WTC11 (cell line): ENCODE results near the gene SPHK1. TPM values are rescaled to one million over a fixed set of nuclear protein-coding genes. Genes with fewer than 3 reads are reported as not detected.

ENCODE experiments used
- ATAC-seq: fragments of 200-7000 bp; cut with Tn5 transposase; 2 replicates; pipeline ENCODE4 v1.10.0; 2021; ENCODE audit warnings: mild to moderate bottlenecking, moderate library complexity
- CTCF ChIA-PET: fragments of 300-600 bp; sonication (Branson Sonifier 250); formaldehyde crosslinking; loops from one replicate; lab custom pipeline; 2021; ENCODE audit warnings: antibody characterized with exemption; lab: Charles Lee
- POLR2A ChIA-PET: fragments of 350-600 bp; sonication (Branson Sonifier 250); formaldehyde crosslinking; loops from one replicate; lab custom pipeline; 2021; ENCODE audit warnings: antibody characterized with exemption; lab: Charles Lee
- DNase-seq: peaks from one replicate; pipeline ENCODE4 v3.0.0; 2021; ENCODE audit warnings: low spot score
- H3K27ac Mint-ChIP-seq: 2 replicates; pipeline ENCODE4 v1.8.0; 2021; ENCODE audit warnings: mixed read lengths
- H3K27me3 Mint-ChIP-seq: 2 replicates; pipeline ENCODE4 v1.8.0; 2021; ENCODE audit warnings: low read depth, mild to moderate bottlenecking, moderate library complexity, mixed read lengths
- H3K36me3 Mint-ChIP-seq: 2 replicates; pipeline ENCODE4 v1.8.0; 2021; ENCODE audit warnings: mixed read lengths
- H3K4me1 Mint-ChIP-seq: 2 replicates; pipeline ENCODE4 v1.8.0; 2022; ENCODE audit warnings: mixed read lengths
- H3K4me3 Mint-ChIP-seq: 2 replicates; pipeline ENCODE4 v1.8.0; 2021; ENCODE audit warnings: mild to moderate bottlenecking, moderate library complexity, mixed read lengths
- H3K9me3 Mint-ChIP-seq: 2 replicates; pipeline ENCODE4 v1.8.0; 2021; ENCODE audit warnings: mixed read lengths
- FOXP4 ChIP-seq: sonication (generic); formaldehyde crosslinking; IDR thresholded peaks from 2 replicates; pipeline ENCODE4 v1.8.0; 2022; ENCODE audit warnings: mild to moderate bottlenecking, missing genetic modification reagents
- GABPB1 ChIP-seq: sonication (generic); formaldehyde crosslinking; IDR thresholded peaks from 2 replicates; pipeline ENCODE4 v1.8.1; 2023; ENCODE audit warnings: mild to moderate bottlenecking, missing genetic modification reagents
- HMGXB4 ChIP-seq: sonication (generic); formaldehyde crosslinking; IDR thresholded peaks from 2 replicates; pipeline ENCODE4 v1.8.1; 2023; ENCODE audit warnings: mild to moderate bottlenecking, moderate library complexity, missing genetic modification reagents
- NR2C2 ChIP-seq: sonication (generic); formaldehyde crosslinking; IDR thresholded peaks from 2 replicates; pipeline ENCODE4 v1.8.0; 2022; ENCODE audit warnings: mild to moderate bottlenecking, missing genetic modification reagents
- NR3C1 ChIP-seq: sonication (generic); formaldehyde crosslinking; conservative IDR thresholded peaks from 2 replicates; pipeline ENCODE4 v1.8.1; 2023; ENCODE audit warnings: low read depth, mild to moderate bottlenecking, missing genetic modification reagents
- OVOL2 ChIP-seq: fragments of 250-450 bp; sonication (Bioruptor Pico); IDR thresholded peaks from 2 replicates; pipeline ENCODE4 v1.9.0; 2021; ENCODE audit warnings: mild to moderate bottlenecking, borderline replicate concordance
- RORB ChIP-seq: fragments of 250-450 bp; sonication (Bioruptor Pico); IDR thresholded peaks from 2 replicates; pipeline ENCODE4 v1.9.0; 2021; ENCODE audit warnings: mild to moderate bottlenecking
- ZNF219 ChIP-seq: sonication (generic); formaldehyde crosslinking; IDR thresholded peaks from 2 replicates; pipeline ENCODE4 v1.8.0; 2023; ENCODE audit warnings: missing genetic modification reagents, mild to moderate bottlenecking, borderline replicate concordance
- ZNF232 ChIP-seq: sonication (generic); formaldehyde crosslinking; IDR thresholded peaks from 2 replicates; pipeline ENCODE4 v1.8.0; 2022; ENCODE audit warnings: mild to moderate bottlenecking, missing genetic modification reagents
- ZNF263 ChIP-seq: sonication (generic); formaldehyde crosslinking; IDR thresholded peaks from 2 replicates; pipeline ENCODE4 v1.8.1; 2022; ENCODE audit warnings: low read depth, mild to moderate bottlenecking, moderate library complexity, missing genetic modification reagents
- ZNF423 ChIP-seq: fragments of 250-450 bp; sonication (Bioruptor Pico); IDR thresholded peaks from 2 replicates; pipeline ENCODE4 v2.1.2; 2022; ENCODE audit warnings: mild to moderate bottlenecking, moderate library complexity
- ZSCAN18 ChIP-seq: fragments of 250-450 bp; sonication (Bioruptor Pico); IDR thresholded peaks from 2 replicates; pipeline ENCODE4 v2.1.2; 2022; ENCODE audit warnings: mild to moderate bottlenecking, moderate library complexity
- total RNA-seq: library from RNA; stranded (reverse); gene quantifications from 3 replicates; pipeline ENCODE4 v1.2.3, GENCODE V29; 2021

Gene SPHK1
- total RNA-seq, 1 experiment from 2014 or later, result 2.5 TPM

GRCh38 chr17:76350463-76350862 is 33.9 kb upstream of the SPHK1 start:
- CTCF ChIA-PET, result interaction anchor here (4.4 kb wide), 1 partner anchor 47 kb away, joined by 32 read pairs; no protein-coding TSS in a partner anchor
- no peak overlapping the region for H3K4me3 Mint-ChIP-seq
- DNase-seq, result no peak

GRCh38 chr17:76351526-76352071 is 32.8 kb upstream of the SPHK1 start:
- Mint-ChIP-seq H3K4me1 (peaks cover 22% of the 10 kb centered on the region), H3K36me3 (peaks cover 14% of the 10 kb centered on the region)
- CTCF ChIA-PET, result interaction anchor here (1.6 to 4.4 kb wide), 4 partner anchors 14 to 59 kb away, joined by 5 to 54 read pairs (median 30); partner anchors contain the start of gene SPHK1
- TF ChIP-seq ZNF263 (CRISPR knock-in tag) (no peak), OVOL2 (CRISPR knock-in tag) (no peak), ZSCAN18 (no peak), HMGXB4 (no peak), NR3C1 (no peak), FOXP4 (CRISPR knock-in tag) (no peak), RORB (no peak), NR2C2 (no peak)
- TF ChIP-seq, all 79 proteins: peak for 0
- POLR2A ChIA-PET, result interaction anchor here (0.7 kb wide), 1 partner anchor 29 kb away, joined by 7 read pairs; no protein-coding TSS in a partner anchor
- no peak for ATAC-seq
- no peak for DNase-seq
- no peaks in the 10 kb centered on the region for H3K27me3 Mint-ChIP-seq
- peak overlapping the region; percentile 95 for H3K4me3 Mint-ChIP-seq
- peak overlapping the region; percentile 72; the same call in 1 of the 2 replicates for H3K27ac Mint-ChIP-seq
- no peaks in the 10 kb centered on the region for H3K9me3 Mint-ChIP-seq

More at GRCh38 chr17:76350463-76350862, 33.9 kb upstream of the SPHK1 start:
- H3K27me3 Mint-ChIP-seq, result no peaks in the 10 kb centered on the region
- no peaks in the 10 kb centered on the region for H3K9me3 Mint-ChIP-seq
- POLR2A ChIA-PET, result no interaction called here
- H3K4me1 Mint-ChIP-seq, result peaks cover 22% of the 10 kb centered on the region
- H3K36me3 Mint-ChIP-seq, result peaks cover 23% of the 10 kb centered on the region
- H3K27ac Mint-ChIP-seq, result no peak overlapping the region
- ATAC-seq, result no peak
- TF ChIP-seq NR3C1 (no peak), ZNF423 (CRISPR knock-in tag) (no peak), GABPB1 (0 out of 2 replicates have a peak, but pooled peaks have one; percentile 13)

- CTCF ChIA-PET, result interaction anchor here (0.6 to 4.4 kb wide), 25 partner anchors 9 to 522 kb away, joined by 3 to 54 read pairs (median 5); partner anchors contain the start of genes CDK3, PRCD, SPHK1 and UBE2O
- H3K9me3 Mint-ChIP-seq, result no peaks in the 10 kb centered on the region
- peak overlapping the region; percentile 95 for H3K4me3 Mint-ChIP-seq
Observed at GRCh38 chr17:76353004-76353598, 31.3 kb upstream of the SPHK1 start.

More at GRCh38 chr17:76353004-76353598, 31.3 kb upstream of the SPHK1 start:
- Mint-ChIP-seq H3K27me3 (no peaks in the 10 kb centered on the region), H3K27ac (peak overlapping the region; percentile 84), H3K36me3 (peaks cover 4% of the 10 kb centered on the region; the same call in 1 of the 2 replicates), H3K4me1 (peaks cover 27% of the 10 kb centered on the region)
- DNase-seq (no peak), ATAC-seq (peak; percentile 12)
- POLR2A ChIA-PET, result interaction anchor here (0.6 to 2.1 kb wide), 7 partner anchors 13 to 567 kb away, joined by 3 to 10 read pairs (median 4); partner anchors contain the start of gene SPHK1
- no peak for TF ChIP-seq ZNF232 (CRISPR knock-in tag)
- TF ChIP-seq FOXP4 (CRISPR knock-in tag), result 0 out of 2 replicates have a peak, but pooled peaks have one; percentile 23
- TF ChIP-seq ZNF423 (CRISPR knock-in tag), result no peak
- TF ChIP-seq ZNF219 (CRISPR knock-in tag), result no peak
